HCT116 (cell line): ENCODE measurements around the gene ADARB2.

Experiments used
- ATF3 ChIP-seq: IDR thresholded peaks from 2 replicates; pipeline ENCODE4 v1.6.1; 2012
- CTCF ChIP-seq, 3 experiments: fragments of 200-600 bp in 1 of 3; sonication (generic) in 1 of 3; IDR thresholded peaks in 2 of 3; conservative IDR thresholded peaks in 1 of 3; 2 replicates each; pipeline ENCODE4 v1.5.1; 2012 to 2017; ENCODE audit warnings: low read depth in 2 of 3, low read length in 2 of 3, antibody characterized with exemption in 1 of 3, borderline replicate concordance in 1 of 3, control low read depth in 1 of 3, mild to moderate bottlenecking in 1 of 3, mixed read lengths in 1 of 3, mixed run types in 1 of 3, moderate library complexity in 1 of 3; ENCODE audit not compliant: insufficient read depth in 1 of 3
- EGR1 ChIP-seq: IDR thresholded peaks from 2 replicates; pipeline ENCODE4 v1.6.1; 2012; ENCODE audit warnings: low read depth
- EZH2 ChIP-seq: fragments of 200-600 bp; sonication (generic); IDR thresholded peaks from 2 replicates; pipeline ENCODE4 v1.6.1; 2017; ENCODE audit warnings: antibody characterized with exemption, mixed run types
- MAX ChIP-seq: IDR thresholded peaks from 2 replicates; pipeline ENCODE4 v1.6.1; 2012
- POLR2A ChIP-seq: IDR thresholded peaks from 2 replicates; pipeline ENCODE4 v1.7.0; 2011; ENCODE audit warnings: borderline replicate concordance; ENCODE audit not compliant: insufficient read depth, insufficient read length; ENCODE audit errors: extremely low read depth
- POLR2AphosphoS5 ChIP-seq: IDR thresholded peaks from 2 replicates; pipeline ENCODE4 v1.6.1; 2011; ENCODE audit warnings: mild to moderate bottlenecking, low read depth, low read length, moderate library complexity

GRCh38 chr10:1424648-1425047 is 312.7 kb downstream of the ADARB2 start:
- no peak for TF ChIP-seq POLR2A
- TF ChIP-seq EZH2, result no peak
- TF ChIP-seq CTCF (IDR thresholded peaks at IDR 0.05 in 2 of 3, conservative IDR thresholded peaks at IDR 0.05 in 1 of 3; ENCODE audit: borderline replicate concordance in 1 of 3, insufficient read depth in 1 of 3, low read depth in 2 of 3, low read length in 2 of 3), result no peak
- no peak for TF ChIP-seq EGR1
- TF ChIP-seq POLR2AphosphoS5, result no peak
- no peak for TF ChIP-seq ATF3
- no peak for TF ChIP-seq MAX
